Ascending aorta (tissue), 2 donors: ENCODE data around the gene NQO2. TPM values are rescaled to one million over a fixed set of nuclear protein-coding genes. Genes with fewer than 3 reads are reported as not detected.

Experiments used
- DNase-seq, 2 donors: peaks; one replicate each; pipeline ENCODE4 v3.0.0-alpha.2; 2019; ENCODE audit warnings: low spot score in 2 of 2
- H3K27ac ChIP-seq, 2 donors: fragments of 200-600 bp; sonication (generic); one replicate each; pipeline ENCODE4 v1.5.1; 2016 to 2017; ENCODE audit warnings: mild to moderate bottlenecking in 1 of 2
- H3K27me3 ChIP-seq: fragments of 200-600 bp; sonication (generic); one replicate; pipeline ENCODE4 v1.5.1; 2017
- H3K36me3 ChIP-seq, 2 donors: fragments of 200-600 bp; sonication (generic); one replicate each; pipeline ENCODE4 v1.5.1; 2016
- H3K4me1 ChIP-seq, 2 donors: fragments of 200-600 bp; sonication (generic); one replicate each; pipeline ENCODE4 v1.5.1; 2016 to 2017; ENCODE audit warnings: mild to moderate bottlenecking in 1 of 2
- H3K4me3 ChIP-seq, 2 donors: fragments of 200-600 bp; sonication (generic); one replicate each; pipeline ENCODE4 v1.5.1; 2016 to 2017; ENCODE audit warnings: mild to moderate bottlenecking in 1 of 2
- H3K9me3 ChIP-seq, 2 donors: fragments of 200-600 bp; sonication (generic); one replicate each; pipeline ENCODE4 v1.5.1; 2016
- intact Hi-C: fragments of 100-400 bp; cut with DNase I; formaldehyde crosslinking; loops from one replicate; pipeline ENCODE4 v1.15.1; 2023
- total RNA-seq: library from RNA; depleted of rRNA; stranded (reverse); fragments of >200 nt; gene quantifications from one replicate; pipeline ENCODE4 v1.1.0, GENCODE V29; 2016
- TF ChIP-seq, protein P1 (sequence below), 3 experiments: fragments of 200-600 bp in 2 of 3; fragments of 450-650 bp in 1 of 3; sonication (generic) in 2 of 3; IDR thresholded peaks; one replicate each; pipeline ENCODE4 v1.5.1; 2016 to 2019; ENCODE audit warnings: antibody characterized with exemption in 3 of 3, mild to moderate bottlenecking in 1 of 3, moderate library complexity in 1 of 3

The NQO2 gene
- total RNA-seq, 1 donor from 2014 or later: 7.7 TPM

DNA sequence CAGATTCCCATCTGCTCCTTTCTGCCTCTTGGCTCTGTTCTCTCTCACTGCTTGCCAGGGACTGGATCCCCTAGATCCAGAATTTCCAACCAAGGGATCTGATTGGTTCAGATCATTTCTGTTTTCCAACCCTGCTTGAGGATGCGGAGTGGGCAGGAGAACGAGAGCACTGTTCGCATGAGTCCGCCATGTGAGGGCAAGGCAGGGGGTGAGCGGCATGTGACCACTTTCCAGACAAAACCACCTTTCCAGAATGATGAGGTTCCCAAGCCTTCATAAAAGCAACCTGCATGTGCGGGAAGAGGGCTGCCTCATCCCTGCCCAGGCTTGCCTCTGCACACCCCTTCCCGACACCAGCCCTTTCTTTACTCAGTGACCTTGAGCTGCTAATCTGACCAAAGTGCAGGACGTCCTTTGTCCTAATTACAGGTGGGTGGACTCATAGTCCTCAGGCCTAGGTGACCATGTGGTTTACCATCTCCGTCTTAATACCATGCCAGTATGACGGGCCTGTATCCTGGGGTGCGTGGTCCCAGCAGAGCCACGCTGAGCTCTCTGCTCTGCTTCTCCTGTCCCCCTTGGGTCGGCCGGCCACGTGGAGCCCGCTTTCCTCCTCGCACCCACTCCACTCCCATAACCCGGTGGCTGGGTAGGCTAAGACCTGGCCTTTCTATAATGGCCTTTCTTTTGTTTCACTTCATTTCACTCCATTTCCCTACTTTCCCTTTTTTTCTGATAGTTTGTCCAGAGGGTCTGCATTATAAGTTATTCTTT, 14.4 kb downstream of the NQO2 start:
- TF ChIP-seq, protein P1, sequence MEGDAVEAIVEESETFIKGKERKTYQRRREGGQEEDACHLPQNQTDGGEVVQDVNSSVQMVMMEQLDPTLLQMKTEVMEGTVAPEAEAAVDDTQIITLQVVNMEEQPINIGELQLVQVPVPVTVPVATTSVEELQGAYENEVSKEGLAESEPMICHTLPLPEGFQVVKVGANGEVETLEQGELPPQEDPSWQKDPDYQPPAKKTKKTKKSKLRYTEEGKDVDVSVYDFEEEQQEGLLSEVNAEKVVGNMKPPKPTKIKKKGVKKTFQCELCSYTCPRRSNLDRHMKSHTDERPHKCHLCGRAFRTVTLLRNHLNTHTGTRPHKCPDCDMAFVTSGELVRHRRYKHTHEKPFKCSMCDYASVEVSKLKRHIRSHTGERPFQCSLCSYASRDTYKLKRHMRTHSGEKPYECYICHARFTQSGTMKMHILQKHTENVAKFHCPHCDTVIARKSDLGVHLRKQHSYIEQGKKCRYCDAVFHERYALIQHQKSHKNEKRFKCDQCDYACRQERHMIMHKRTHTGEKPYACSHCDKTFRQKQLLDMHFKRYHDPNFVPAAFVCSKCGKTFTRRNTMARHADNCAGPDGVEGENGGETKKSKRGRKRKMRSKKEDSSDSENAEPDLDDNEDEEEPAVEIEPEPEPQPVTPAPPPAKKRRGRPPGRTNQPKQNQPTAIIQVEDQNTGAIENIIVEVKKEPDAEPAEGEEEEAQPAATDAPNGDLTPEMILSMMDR (IDR thresholded peaks at IDR 0.05): no peak
- DNase-seq: no peak
- Histone ChIP-seq H3K4me3 (no peak overlapping the region), H3K9me3 (peaks cover 4 to 10% of the 10 kb centered on the region in 2 donors), H3K36me3 (peaks cover 37 to 76% of the 10 kb centered on the region in 2 donors), H3K27ac (no peak overlapping the region), H3K4me1 (no peaks in the 10 kb centered on the region), H3K27me3 (no peaks in the 10 kb centered on the region)
- intact Hi-C loops: no loop called here

DNA sequence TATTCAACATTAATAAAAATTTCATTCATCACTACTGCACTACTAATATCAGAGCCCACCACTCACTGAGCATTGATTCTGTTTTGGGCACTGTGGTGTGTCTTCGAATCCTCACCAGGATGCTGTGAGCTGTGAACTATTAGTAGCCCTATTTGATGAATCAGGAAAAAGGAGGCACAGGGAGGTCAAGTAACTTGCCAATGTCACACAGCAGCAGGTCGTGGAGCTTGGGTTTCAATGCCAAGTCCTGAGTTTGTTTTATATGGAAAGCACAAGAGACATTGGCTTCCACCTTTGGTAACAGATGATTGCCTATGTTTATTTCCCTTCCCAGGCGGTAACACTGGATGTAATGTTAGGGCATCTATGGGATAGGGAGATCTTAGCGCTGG, 15.0 kb downstream of the NQO2 start:
- no peak for DNase-seq
- peaks cover 4 to 10% of the 10 kb centered on the region in 2 donors for H3K9me3 ChIP-seq
- TF ChIP-seq, protein P1 (IDR thresholded peaks at IDR 0.05): no peak
- no peaks in the 10 kb centered on the region for H3K27me3 ChIP-seq
- H3K36me3 ChIP-seq: peaks cover 32 to 70% of the 10 kb centered on the region in 2 donors
- intact Hi-C loops: no loop called here
- H3K4me1 ChIP-seq: no peaks in the 10 kb centered on the region
- no peak overlapping the region for H3K27ac ChIP-seq
- no peak overlapping the region for H3K4me3 ChIP-seq

DNA sequence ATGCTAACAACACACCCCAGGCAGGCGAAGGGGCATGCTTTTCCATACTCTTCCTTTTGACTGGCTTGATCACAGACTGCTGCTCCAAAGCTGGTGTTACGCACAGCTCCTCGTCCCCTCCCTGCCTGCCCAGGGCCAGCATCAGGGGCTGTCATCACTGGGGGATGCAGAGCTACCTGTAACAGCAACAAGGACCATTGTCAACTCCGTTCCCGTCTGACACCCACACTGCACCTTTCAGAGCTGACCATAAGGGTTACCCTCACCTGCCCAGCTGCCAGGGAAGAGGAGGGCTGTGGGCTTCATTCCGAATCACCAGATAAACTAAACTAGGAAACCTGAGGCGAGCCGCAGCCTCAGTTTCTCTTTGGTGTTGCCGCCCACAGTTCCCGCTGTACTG, 15.4 kb downstream of the NQO2 start:
- DNase-seq: no peak
- Histone ChIP-seq H3K4me1 (no peaks in the 10 kb centered on the region), H3K27ac (no peak overlapping the region), H3K4me3 (no peak overlapping the region), H3K9me3 (peaks cover 4 to 10% of the 10 kb centered on the region in 2 donors), H3K36me3 (peaks cover 28 to 70% of the 10 kb centered on the region in 2 donors), H3K27me3 (no peaks in the 10 kb centered on the region)
- intact Hi-C loops: no loop called here
- TF ChIP-seq, protein P1 (IDR thresholded peaks at IDR 0.05): no peak

DNA sequence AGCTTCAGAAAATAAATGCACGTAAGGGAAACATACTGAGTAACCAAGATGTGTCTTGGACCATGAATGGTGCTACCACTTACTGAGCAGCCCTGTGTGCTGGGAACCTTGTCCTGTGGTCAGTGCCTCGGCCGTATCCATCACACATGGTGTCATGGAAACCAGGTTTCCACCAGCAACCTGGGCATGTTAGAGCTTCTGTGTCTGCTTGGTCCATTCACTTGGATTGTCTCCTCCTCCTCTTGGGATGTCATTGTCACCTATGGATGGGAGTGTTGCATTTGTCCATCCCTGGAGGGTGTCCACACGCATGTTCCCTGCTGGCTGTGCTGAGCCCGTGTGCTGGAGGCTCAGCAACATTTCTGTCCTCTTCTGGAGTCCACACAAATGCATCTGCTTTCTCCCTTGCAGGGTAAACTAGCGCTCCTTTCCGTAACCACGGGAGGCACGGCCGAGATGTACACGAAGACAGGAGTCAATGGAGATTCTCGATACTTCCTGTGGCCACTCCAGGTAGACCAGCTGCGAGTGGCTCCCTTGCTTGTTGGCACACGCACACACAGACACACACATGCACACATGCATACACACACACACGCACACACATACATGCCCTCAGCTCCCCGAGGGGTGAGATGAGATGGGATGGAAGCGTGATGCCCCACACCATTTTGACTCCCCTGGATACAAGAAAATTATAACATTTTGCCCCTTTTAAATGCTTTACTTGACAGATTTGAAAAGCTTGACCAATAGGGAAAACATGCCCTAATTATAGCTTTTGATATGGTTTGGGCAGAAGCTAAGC, 17.0 kb downstream of the NQO2 start:
- DNase-seq: no peak
- Histone ChIP-seq H3K36me3 (peaks cover 16 to 60% of the 10 kb centered on the region in 2 donors), H3K4me1 (no peaks in the 10 kb centered on the region), H3K9me3 (peaks cover 0 to 2% of the 10 kb centered on the region in 2 donors), H3K4me3 (no peak overlapping the region), H3K27ac (no peak overlapping the region), H3K27me3 (no peaks in the 10 kb centered on the region)
- TF ChIP-seq, protein P1 (IDR thresholded peaks at IDR 0.05): no peak
- intact Hi-C loops: no loop called here

DNA sequence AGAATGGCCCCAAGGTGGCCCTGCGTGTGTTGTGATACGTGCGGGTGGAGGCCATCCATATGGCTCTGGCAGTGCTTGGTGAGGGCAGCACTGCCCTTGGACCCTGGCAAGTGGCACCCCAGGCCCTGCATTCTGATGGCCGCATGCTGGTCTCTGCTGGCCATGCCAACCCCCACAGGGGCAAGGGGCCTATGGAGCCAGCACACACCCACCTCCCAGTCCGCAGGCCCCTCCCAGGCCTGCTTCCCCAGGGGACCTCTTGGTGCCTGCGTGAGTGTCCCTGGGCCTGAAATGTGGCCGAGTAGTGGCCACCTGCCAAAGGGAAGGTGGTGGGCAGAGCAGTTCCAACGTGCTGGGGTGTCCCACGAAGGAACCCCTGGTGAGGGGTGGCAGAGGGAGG, 17.6 kb downstream of the NQO2 start:
- TF ChIP-seq, protein P1 (IDR thresholded peaks at IDR 0.05): no peak
- Histone ChIP-seq H3K36me3 (peaks cover 11 to 54% of the 10 kb centered on the region in 2 donors), H3K9me3 (no peaks in the 10 kb centered on the region), H3K27ac (no peak overlapping the region), H3K27me3 (no peaks in the 10 kb centered on the region), H3K4me3 (no peak overlapping the region), H3K4me1 (no peaks in the 10 kb centered on the region)
- no peak for DNase-seq
- intact Hi-C loops: no loop called here
